WTC11 (cell line): ENCODE measurements around the gene ECE1.

Experiments
- ATF1 ChIP-seq: sonication (generic); formaldehyde crosslinking; IDR thresholded peaks from 2 replicates; pipeline ENCODE4 v1.8.1; 2023; ENCODE audit warnings: mild to moderate bottlenecking, moderate library complexity, missing genetic modification reagents
- ATF6 ChIP-seq: sonication (generic); formaldehyde crosslinking; IDR thresholded peaks from 2 replicates; pipeline ENCODE4 v1.8.1; 2023; ENCODE audit warnings: mild to moderate bottlenecking, missing genetic modification reagents
- CREM ChIP-seq: sonication (generic); formaldehyde crosslinking; IDR thresholded peaks from 2 replicates; pipeline ENCODE4 v1.8.1; 2022; ENCODE audit warnings: mild to moderate bottlenecking, missing genetic modification reagents, moderate library complexity
- FOXP1 ChIP-seq: sonication (generic); formaldehyde crosslinking; IDR thresholded peaks from 2 replicates; pipeline ENCODE4 v1.8.0; 2022; ENCODE audit warnings: missing genetic modification reagents, mild to moderate bottlenecking, moderate library complexity, borderline replicate concordance
- IRF1 ChIP-seq: sonication (generic); formaldehyde crosslinking; IDR thresholded peaks from 2 replicates; pipeline ENCODE4 v1.8.0; 2023; ENCODE audit warnings: missing genetic modification reagents
- MAX ChIP-seq: sonication (generic); formaldehyde crosslinking; IDR thresholded peaks from 2 replicates; pipeline ENCODE4 v1.8.0; 2022; ENCODE audit warnings: mild to moderate bottlenecking, missing genetic modification reagents
- NFE2L1 ChIP-seq: sonication (generic); formaldehyde crosslinking; IDR thresholded peaks from 2 replicates; pipeline ENCODE4 v1.8.1; 2023; ENCODE audit warnings: missing genetic modification reagents
- OVOL2 ChIP-seq: fragments of 250-450 bp; sonication (Bioruptor Pico); IDR thresholded peaks from 2 replicates; pipeline ENCODE4 v1.9.0; 2021; ENCODE audit warnings: mild to moderate bottlenecking, borderline replicate concordance
- TF ChIP-seq, protein P1 (sequence below): fragments of 200-600 bp; IDR thresholded peaks from 2 replicates; pipeline ENCODE4 v1.8.0; 2022; ENCODE audit warnings: antibody characterized with exemption
- TF ChIP-seq, protein P2 (sequence below): sonication (generic); formaldehyde crosslinking; IDR thresholded peaks from 2 replicates; pipeline ENCODE4 v1.8.0; 2022; ENCODE audit warnings: mild to moderate bottlenecking, missing genetic modification reagents

DNA sequence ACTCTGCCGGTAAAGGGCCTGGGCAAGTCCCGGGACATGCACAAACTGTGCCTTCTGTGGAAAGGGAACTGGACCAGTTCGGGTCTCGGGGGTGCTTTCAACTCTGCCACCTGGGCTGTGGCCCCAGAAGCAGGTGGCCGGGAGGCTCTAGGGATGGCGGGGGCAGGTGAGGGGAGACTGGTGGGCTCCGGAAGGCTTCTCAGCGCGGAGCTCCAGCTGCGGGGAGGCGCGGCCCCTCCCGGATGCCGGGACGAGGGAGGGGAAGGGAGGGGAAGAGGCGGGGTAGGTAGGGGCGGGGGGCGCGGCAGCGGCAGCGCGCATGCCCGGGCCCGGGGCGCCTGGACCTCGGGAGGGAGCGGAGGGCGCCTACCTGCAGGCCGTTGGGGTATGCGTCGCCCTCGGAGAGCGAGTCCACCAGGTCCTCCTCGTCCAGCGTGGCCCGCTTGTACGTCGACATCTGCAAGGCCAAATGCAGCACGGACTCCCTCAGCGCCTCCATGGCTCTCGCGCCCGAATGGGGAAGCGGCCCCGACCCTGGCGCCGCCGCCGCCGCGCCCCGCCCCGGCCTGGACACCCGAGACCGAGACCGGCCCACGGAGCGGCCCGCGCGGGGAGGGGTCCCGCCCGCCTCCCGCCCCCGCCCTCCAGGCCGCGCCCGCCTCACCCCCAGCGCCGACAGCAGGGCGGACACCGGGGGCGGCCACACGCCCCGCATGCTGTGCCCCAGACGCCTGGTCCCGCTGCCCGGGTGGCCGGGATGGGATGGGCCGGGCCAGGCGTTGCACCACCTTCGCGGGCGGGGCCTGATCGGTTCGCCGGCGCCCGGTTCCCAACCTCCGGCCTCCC is at the start of gene ECE1:
- 0 out of 2 replicates have a peak, but pooled peaks have one; percentile 12 for TF ChIP-seq MAX (CRISPR knock-in tag)
- TF ChIP-seq NFE2L1 (CRISPR knock-in tag), result no peak
- no peak for TF ChIP-seq OVOL2
- no peak for TF ChIP-seq ATF1 (CRISPR knock-in tag)
- TF ChIP-seq IRF1 (CRISPR knock-in tag), result no peak
- TF ChIP-seq, protein P1, sequence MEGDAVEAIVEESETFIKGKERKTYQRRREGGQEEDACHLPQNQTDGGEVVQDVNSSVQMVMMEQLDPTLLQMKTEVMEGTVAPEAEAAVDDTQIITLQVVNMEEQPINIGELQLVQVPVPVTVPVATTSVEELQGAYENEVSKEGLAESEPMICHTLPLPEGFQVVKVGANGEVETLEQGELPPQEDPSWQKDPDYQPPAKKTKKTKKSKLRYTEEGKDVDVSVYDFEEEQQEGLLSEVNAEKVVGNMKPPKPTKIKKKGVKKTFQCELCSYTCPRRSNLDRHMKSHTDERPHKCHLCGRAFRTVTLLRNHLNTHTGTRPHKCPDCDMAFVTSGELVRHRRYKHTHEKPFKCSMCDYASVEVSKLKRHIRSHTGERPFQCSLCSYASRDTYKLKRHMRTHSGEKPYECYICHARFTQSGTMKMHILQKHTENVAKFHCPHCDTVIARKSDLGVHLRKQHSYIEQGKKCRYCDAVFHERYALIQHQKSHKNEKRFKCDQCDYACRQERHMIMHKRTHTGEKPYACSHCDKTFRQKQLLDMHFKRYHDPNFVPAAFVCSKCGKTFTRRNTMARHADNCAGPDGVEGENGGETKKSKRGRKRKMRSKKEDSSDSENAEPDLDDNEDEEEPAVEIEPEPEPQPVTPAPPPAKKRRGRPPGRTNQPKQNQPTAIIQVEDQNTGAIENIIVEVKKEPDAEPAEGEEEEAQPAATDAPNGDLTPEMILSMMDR, result no peak
- TF ChIP-seq CREM (CRISPR knock-in tag), result no peak
- no peak for TF ChIP-seq ATF6
- TF ChIP-seq FOXP1 (CRISPR knock-in tag), result no peak
- TF ChIP-seq, protein P2, sequence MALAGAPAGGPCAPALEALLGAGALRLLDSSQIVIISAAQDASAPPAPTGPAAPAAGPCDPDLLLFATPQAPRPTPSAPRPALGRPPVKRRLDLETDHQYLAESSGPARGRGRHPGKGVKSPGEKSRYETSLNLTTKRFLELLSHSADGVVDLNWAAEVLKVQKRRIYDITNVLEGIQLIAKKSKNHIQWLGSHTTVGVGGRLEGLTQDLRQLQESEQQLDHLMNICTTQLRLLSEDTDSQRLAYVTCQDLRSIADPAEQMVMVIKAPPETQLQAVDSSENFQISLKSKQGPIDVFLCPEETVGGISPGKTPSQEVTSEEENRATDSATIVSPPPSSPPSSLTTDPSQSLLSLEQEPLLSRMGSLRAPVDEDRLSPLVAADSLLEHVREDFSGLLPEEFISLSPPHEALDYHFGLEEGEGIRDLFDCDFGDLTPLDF (CRISPR knock-in tag), result no peak
